ENCODE measurements around the gene BLNK.

The BLNK gene

DNA sequence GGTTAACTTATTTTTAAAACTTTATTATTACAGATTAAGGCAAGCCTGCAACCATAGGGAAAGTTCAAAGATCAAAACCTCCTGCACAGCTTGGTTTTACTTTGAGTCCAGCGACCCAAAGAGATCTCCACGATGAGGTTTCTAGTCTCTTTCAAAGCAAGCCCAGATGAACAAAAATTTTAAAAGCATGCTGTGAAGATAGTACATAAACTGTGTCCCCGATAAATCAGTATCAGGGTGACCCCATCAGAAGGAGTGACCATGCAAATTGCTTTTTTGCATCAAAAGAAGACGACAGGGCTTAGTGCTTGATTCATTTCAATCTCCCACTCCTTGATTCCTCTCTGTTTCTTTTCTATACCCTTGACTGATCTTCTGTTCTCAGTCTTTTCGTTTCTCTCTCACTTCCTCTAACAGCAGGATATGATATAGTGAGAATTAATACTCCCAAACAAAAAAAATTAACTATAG, 16.8 kb upstream of the BLNK start:
- no peak for DNase-seq (ENCODE audit: low spot score)

DNA sequence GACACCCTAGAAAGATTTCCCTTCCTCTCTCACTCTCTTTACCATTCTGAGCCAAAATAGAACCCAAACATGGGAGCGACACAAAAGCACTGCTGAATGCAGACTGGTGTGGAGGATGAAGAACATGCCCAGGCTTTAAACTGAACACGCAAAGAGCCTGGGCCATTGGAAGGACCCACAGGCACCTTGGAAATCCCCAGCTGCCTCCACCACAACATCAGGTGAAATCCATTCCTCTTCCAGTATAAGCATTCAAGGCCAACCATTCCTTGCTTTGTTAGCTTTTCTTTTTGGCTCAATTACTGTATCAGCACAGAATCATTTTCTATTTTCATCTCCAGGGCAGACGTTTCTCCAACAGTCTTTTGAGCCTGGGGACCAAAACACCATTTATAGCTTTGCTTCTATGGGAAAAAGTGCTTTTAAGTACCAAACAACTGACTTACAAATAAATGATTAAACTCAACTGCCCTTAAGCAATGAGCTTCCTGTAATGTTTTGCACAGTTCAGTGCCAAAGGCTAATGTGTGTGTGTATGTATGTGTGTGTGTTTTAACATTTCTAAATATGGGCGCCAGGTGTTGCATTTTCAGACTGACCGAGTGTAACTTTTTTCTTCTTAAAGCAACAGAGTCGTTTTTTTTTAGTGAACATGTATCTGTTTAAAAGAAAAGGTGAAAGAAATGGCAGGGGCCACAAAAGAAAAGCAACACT, 16.2 kb upstream of the BLNK start:
- no peak for DNase-seq (ENCODE audit: low spot score)

GRCh38 chr10:96285331-96285752, 14.0 kb upstream of the BLNK start:
- no peak for DNase-seq (ENCODE audit: low spot score)

DNA sequence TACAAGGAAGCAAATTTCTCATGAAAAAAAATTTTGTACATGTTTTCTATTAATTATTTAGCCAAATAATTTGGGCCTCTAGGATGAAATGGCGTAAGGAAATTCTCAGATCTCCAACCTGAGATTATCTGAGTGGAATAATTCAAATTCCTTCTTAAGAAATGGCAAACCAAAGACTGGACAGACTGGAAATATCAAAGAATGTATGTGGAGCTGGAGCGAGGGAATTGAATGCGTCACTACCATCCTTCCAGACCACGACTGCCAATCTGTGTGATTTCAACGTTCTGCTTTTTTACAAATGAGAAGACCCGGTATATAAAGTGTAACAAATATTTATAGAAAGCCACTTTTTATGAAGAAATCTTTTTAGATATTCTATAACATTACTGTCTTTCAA, 12.4 kb upstream of the BLNK start:
- DNase-seq (ENCODE audit: low spot score), result no peak

GRCh38 chr10:96283351-96283750, 12.0 kb upstream of the BLNK start:
- DNase-seq (ENCODE audit: low spot score), result no peak

DNA sequence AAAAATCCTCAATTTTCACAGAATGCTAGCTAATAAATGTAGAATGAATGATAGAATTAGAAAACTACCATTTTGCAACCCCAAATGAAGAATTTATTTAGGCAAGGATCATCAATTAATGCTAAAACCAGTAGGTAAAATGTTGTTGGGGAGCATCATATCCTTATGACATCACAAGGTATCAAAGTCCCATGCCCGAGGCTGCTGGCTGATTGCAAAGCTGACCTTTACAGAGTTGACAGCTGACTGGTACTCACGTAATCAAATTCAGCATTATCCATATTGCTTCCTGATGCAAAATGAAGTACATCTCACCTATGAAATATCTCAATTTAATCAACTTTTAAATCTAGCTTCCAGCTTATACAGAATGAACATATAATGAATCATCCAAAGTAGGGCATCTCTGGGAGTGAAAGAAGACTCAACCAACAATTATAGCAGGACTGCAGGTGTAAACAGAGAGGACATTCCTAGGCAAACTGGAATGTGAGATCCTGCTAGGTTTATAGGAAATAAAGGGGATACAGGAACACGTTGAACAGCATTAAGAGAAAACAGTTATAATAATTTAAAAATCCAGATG, 10.2 kb upstream of the BLNK start:
- DNase-seq (ENCODE audit: low spot score), result no peak

DNA sequence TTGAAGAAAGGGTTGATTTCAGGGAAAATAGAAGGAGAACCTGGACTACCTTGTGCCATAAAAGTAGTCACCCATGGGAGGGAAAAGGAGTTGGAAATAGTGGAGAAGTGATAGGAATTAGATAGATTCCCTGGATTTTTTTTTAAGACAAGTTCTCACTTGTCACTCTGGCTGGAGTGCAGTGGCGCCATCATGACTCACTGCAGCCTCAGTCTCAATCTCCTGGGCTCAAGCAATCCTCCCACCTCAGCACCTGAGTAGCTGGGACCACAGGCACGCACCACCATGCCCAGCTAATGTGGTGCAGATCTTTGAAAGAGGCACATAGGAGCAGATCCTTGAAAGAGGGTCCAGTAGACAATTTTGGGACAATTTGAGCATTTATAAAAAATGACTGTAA, 9.5 kb upstream of the BLNK start:
- no peak for DNase-seq (ENCODE audit: low spot score)

DNA sequence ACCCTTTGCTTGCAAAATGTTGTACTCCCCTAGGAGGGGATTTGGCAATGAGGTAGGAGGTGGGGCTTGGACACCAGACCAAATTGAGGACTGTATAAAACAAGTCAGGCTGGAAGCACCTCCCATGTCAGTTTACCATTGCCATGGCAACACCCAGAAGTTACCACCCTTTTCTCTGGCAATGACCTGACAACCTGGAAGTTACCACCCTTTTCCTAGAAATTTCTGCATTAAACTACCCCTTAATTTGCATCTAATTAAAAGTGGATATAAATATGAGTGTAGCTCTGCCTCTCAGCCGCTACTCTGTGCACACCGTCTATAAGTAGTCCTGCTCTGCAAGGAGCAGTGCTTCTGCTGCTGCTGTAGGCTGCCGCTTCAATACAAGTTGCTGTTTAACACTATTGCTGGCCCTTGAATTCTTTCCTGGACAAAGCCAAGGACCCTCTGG, 7.8 kb upstream of the BLNK start:
- no peak for DNase-seq (ENCODE audit: low spot score)

- no peak for DNase-seq (ENCODE audit: low spot score)
Measured at GRCh38 chr10:96276831-96277230, 5.5 kb upstream of the BLNK start.

- no peak for DNase-seq (ENCODE audit: low spot score)
Measured at GRCh38 chr10:96276426-96276825, 5.1 kb upstream of the BLNK start.

DNA sequence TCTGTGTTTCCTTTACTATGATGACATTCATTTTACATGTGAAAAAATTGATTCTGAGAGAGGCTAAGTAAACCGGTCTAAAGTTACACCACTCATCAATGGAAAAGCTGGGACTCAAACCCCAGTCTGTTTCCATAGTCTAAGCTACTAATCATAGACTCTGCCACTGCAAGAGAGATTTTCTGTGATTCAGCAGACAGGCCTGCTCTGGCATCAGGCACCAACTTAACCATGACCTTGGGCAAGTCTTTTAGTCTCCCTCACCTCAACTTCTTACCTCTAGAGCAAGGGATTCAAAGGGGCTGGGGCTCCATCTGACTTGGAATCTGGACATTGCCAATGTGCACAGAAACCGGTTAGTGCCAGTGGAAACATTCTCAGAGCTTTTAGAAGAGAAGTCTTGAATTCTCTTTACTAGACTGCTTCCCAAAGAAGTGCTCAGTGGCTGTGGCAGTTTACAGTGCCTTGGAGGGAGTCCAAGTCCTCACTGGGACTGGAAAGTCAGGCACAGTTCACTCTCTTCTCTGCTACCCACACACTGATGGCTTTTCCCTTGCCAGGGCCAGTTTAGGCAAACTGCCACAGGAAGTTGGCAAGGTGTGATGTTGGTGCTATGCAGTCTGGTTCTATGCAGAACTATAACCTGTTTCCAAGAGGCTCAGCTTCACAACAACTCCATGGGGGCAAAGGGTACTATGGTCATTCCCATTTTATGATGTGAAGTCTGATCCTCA, 4.5 kb upstream of the BLNK start:
- no peak for DNase-seq (ENCODE audit: low spot score)

DNA sequence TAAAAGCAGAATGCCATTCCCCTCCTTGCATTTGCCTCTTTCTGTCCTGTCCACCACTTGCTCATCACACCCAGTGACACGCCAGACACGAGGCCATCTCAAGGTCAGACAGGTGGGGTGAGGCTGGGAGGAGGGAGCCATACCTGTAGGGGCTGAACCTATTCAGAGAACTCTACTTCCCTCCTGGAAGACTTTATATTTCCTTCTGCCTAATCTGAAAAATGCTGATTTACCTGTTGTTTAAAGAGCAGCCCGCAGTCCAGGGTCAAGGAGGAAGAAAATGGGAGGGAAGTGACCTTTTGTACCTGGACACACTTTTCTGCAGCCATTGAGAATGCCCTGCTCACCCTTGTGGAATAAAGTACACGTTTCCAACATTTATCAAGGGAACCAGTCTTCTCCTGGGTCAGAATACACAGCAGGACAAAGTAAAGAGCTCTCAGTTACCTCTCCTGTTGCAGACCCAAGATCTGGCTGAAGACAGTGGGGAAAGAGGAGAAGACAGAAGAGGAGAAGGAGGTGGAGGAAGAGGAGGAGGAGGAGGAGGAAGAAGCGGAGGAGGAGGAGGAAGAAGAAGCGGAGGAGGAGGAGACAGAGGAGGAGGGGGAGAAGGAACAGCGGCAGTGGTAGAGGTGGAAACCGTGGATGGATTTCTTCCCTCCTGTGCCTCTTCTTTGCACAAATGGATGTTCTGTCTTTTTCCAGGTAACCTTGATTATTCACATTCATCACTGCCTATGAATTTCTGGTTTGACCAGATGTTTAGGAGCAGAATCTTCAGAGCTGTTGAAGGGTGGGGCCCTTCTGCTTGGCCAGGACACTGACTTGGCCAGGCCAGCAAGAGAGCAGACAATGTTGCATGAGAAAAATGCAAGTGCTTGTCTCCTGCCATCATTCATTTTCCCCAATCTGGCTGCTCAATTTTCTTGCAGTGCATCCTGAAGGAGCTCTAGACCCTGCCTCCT, 1.2 kb upstream of the BLNK start:
- no peak for DNase-seq (ENCODE audit: low spot score)

- DNase-seq (ENCODE audit: low spot score), result no peak
Measured at GRCh38 chr10:96270571-96270970, 798 bp downstream of the BLNK start.

DNA sequence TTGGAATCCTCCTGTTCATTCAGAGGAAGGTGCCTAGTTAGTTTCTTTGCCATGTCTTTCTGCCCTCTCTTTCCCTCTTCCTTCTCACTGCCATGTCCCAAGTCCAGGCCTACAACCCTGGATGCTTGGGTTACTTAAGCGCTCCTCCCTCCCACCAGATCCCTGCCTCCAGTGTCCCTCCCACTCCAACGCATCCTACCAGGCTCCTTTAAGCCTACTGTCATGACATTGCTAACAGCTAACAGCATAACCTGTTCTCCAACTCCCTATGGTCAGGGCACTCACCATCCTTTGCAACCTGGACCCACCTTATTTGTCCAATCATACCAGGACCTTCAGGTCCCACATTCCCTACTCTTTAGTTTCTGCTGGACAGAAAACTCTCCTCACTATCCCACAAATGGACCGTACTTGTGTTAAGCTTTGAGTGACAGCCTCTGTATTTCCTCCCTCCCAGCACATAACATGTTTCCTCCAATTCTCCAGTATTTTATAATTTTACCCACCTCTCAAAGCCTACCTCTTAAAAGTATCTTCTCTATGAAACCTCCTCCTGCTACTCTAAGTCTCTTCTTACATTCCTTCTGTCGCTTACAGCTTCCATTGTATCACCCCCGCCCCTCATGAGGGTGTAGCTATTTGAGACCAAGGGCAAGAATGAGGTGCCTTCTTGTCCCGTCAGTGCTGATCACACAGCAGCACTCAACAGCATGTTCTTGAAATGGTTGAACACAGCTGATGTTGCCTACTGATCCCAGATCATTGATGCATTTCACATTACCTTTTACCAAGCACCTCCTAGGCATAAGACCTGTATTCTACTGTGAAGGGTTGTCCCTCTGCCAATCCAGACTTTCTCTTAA, 1.7 kb downstream of the BLNK start:
- DNase-seq (ENCODE audit: low spot score), result no peak

DNA sequence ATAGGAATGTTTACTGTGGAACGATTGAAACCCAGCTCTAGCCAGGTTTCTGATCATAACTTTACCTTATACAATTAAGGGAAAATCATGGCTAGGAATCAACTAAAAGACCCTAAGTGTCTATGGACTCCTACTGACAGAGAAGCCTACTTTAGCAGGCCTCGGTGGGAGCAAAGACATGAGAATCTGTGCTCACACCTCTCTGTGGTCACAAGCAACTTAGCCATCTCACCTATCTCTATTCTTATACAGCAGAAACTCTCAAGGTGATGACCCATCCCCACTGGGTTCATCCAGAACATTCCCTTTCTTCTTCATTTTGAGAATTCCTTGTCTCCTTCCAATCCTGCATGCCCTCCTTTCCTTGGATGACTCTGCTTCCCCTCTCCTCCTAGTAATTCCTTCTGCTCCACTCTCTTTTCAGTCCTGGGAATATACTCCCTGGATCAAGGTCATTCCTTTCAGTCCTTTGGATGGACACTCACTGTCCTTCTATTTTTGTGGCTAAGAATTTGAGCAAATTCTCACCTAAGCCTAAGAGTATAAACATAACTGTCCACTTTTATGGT, 2.9 kb downstream of the BLNK start:
- DNase-seq (ENCODE audit: low spot score), result no peak

DNA sequence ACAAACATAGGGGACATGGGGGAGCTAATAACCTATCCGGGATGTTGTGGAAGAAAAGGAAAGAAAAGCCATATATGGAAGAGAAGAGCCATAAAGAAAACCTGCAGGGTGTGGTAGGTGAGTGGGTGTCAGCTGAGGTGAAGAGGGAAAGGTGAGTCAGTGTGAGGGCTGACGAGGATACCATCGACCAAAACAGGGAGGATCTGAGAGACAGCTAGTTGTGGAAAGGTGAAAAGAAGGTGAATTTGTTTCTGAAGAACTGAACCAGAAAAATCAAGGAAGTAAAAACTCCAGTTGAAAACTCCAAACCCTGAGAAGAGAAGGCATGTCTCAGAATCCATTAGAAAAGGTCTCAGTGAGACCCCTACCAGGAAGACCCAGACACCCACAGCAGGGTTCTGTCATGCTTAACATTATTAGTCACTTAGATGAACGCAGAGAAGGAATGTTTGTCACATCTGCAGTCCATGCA, 4.1 kb downstream of the BLNK start:
- DNase-seq (ENCODE audit: low spot score), result no peak

GRCh38 chr10:96266118-96266770, 5.1 kb downstream of the BLNK start:
- DNase-seq (ENCODE audit: low spot score), result no peak

DNA sequence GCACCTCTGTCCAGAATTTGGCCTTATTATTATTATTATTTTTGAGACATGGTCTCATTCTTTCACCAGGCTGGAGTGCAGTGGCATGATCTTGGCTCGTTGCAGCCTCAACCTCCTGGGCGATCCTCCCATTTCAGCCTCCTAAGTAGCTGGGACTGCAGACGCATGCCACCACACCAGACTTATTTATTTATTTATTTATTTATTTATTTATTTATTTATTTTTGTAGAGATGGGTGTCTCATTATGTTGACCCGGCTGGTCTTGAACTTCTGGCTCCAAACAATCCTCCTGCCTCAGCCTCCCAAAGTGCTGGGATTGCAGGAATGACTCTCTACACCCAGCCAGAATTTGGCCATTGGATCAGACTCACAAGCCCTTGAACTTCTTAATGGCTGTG, 6.4 kb downstream of the BLNK start:
- no peak for DNase-seq (ENCODE audit: low spot score)

- no peak for DNase-seq (ENCODE audit: low spot score)
Measured at GRCh38 chr10:96263669-96264068, 7.7 kb downstream of the BLNK start.

DNA sequence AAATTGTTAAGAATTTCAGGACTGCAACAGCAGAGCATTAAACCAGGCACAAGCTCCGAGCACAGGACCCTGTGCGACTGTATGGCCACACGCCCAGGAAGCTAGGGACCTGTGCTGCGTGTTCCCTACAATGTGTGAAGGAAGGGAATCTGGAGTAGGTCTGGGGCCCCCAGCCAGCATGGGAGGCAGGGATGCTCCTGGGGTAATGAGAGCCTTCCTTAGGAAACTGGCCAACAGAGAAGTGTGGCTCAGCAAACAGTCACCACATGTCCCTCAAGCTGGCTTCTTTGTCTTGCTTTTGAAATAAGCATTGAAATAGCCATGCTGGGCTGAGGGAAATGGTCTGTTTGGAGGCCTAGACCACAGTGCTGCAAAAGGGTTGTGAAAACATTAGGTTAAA, 8.2 kb downstream of the BLNK start:
- no peak for DNase-seq (ENCODE audit: low spot score)
